NOMO-1 treated with DMSO at 0.1 percent for 48 hours (cell line): Measurements from ENCODE around the gene DNASE2.
A peak's percentile ranks its signal among the peaks of the same experiment; 100 is the strongest.

Experiments used
- DNase-seq: peaks from one replicate; lab custom pipeline; 2025; ENCODE audit not compliant: unreplicated experiment; lab: John Stamatoyannopoulos, UW

The DNASE2 gene

GRCh38 chr19:12886969-12887747 is 5.9 kb upstream of the DNASE2 start, which contains the start of gene KLF1:
Gene KLF1, minus strand, starts transcription at chr19:12887201. Its CDS starts 61 bp downstream, at chr19:12887140.
- DNase-seq = no peak

GRCh38 chr19:12886651-12886968 is 5.4 kb upstream of the DNASE2 start:
- DNase-seq = no peak

GRCh38 chr19:12885749-12886650 is 4.8 kb upstream of the DNASE2 start:
- no peak for DNase-seq

GRCh38 chr19:12884926-12885748 is 3.9 kb upstream of the DNASE2 start:
- peak; percentile 58 for DNase-seq

GRCh38 chr19:12884627-12884925 is 3.3 kb upstream of the DNASE2 start:
- DNase-seq = no peak

- no peak for DNase-seq
These were observed 3.0 kb upstream of the DNASE2 start for GRCh38 chr19:12884202-12884601.

GRCh38 chr19:12882589-12882988 is 1.3 kb upstream of the DNASE2 start:
- no peak for DNase-seq

GRCh38 chr19:12880551-12881171 is 588 bp downstream of the DNASE2 start:
- DNase-seq = no peak

- DNase-seq = no peak
These were observed 6.2 kb downstream of the DNASE2 start for GRCh38 chr19:12875086-12875485.

GRCh38 chr19:12873891-12874745 is 7.1 kb downstream of the DNASE2 start:
- DNase-seq = no peak

GRCh38 chr19:12872941-12873890 is 8.0 kb downstream of the DNASE2 start:
- DNase-seq = no peak

GRCh38 chr19:12872255-12872654 is 9.0 kb downstream of the DNASE2 start:
- DNase-seq = no peak

GRCh38 chr19:12871681-12872080 is 9.6 kb downstream of the DNASE2 start:
- DNase-seq = no peak

GRCh38 chr19:12868540-12869112 is 12.6 kb downstream of the DNASE2 start:
- no peak for DNase-seq

- DNase-seq = peak; percentile 44
These were observed 13.8 kb downstream of the DNASE2 start for GRCh38 chr19:12867120-12868099.

GRCh38 chr19:12866416-12867119 is 14.7 kb downstream of the DNASE2 start:
- no peak for DNase-seq
